ENCODE results near the gene HECTD1.

- TF ChIP-seq POLR2A (IDR thresholded peaks at IDR 0.05; ENCODE audit: borderline replicate concordance, extremely low read depth, insufficient read depth, insufficient read length) = no peak
- TF ChIP-seq JUND (IDR thresholded peaks at IDR 0.05) = no peak
- no peak for TF ChIP-seq CTCF (IDR thresholded peaks at IDR 0.05 in 2 of 3, conservative IDR thresholded peaks at IDR 0.05 in 1 of 3; ENCODE audit: borderline replicate concordance in 1 of 3, insufficient read depth in 1 of 3, low read depth in 2 of 3, low read length in 2 of 3)
- no peak for TF ChIP-seq RAD21 (IDR thresholded peaks at IDR 0.05; ENCODE audit: low read depth)
- no peak for TF ChIP-seq EZH2 (IDR thresholded peaks at IDR 0.05)
- TF ChIP-seq ZBTB33 (IDR thresholded peaks at IDR 0.05; ENCODE audit: extremely low read depth, insufficient replicate concordance, low read length) = no peak
- no peak for TF ChIP-seq EZH2phosphoT487 (IDR thresholded peaks at IDR 0.05; ENCODE audit: borderline replicate concordance)
- no peak for TF ChIP-seq FOSL1 (IDR thresholded peaks at IDR 0.05; ENCODE audit: low read depth)
- TF ChIP-seq POLR2AphosphoS5 (IDR thresholded peaks at IDR 0.05; ENCODE audit: low read depth, low read length) = no peak
- no peak for TF ChIP-seq ATF3 (IDR thresholded peaks at IDR 0.05)
- no peak for TF ChIP-seq SIN3A (IDR thresholded peaks at IDR 0.05; ENCODE audit: low read depth)
- TF ChIP-seq ELF1 (IDR thresholded peaks at IDR 0.05; ENCODE audit: borderline replicate concordance, low read depth) = no peak
- TF ChIP-seq MAX (IDR thresholded peaks at IDR 0.05) = no peak
- no peak for TF ChIP-seq SP1 (IDR thresholded peaks at IDR 0.05; ENCODE audit: low read depth)
These were observed 127.1 kb downstream of the HECTD1 start for GRCh38 chr14:31080484-31080883.

Data from HCT116 (cell line).